SK-N-SH (cell line): ENCODE data around the gene TROAP. TPM values are rescaled to one million over a fixed set of nuclear protein-coding genes. Genes with fewer than 3 reads are reported as not detected.

Source experiments
- CTCF ChIA-PET: fragments of 300-600, 350-600 bp; formaldehyde crosslinking; extraction: SDS; loops from one replicate; lab custom pipeline; 2021; lab: Yijun Ruan, JAX
- POLR2A ChIA-PET: fragments of 350-600 bp; sonication (Branson Sonifier 250); formaldehyde crosslinking; extraction: SDS; loops from one replicate; lab custom pipeline; 2020; ENCODE audit warnings: antibody characterized with exemption, inconsistent platforms; lab: Yijun Ruan, JAX
- DNase-seq: peaks from one replicate; pipeline ENCODE4 v3.0.0; 2012
- H2AFZ ChIP-seq: fragments of 200-600 bp; sonication (generic); 2 replicates; pipeline ENCODE4 v1.8.1; 2016; ENCODE audit warnings: antibody characterized with exemption, mild to moderate bottlenecking, low read depth
- H3F3A ChIP-seq: fragments of 200-600 bp; sonication (generic); replicated peaks from 2 replicates; pipeline ENCODE3; 2016; ENCODE audit warnings: antibody characterized with exemption, mild to moderate bottlenecking; ENCODE audit not compliant: insufficient read depth
- H3K27ac ChIP-seq, 2 experiments: fragments of 200-500 bp in 1 of 2; fragments of 200-600 bp in 1 of 2; sonication (Bioruptor generic) in 1 of 2; sonication (generic), shearing (Covaris generic) in 1 of 2; 2 replicates each; pipeline versions ENCODE4 v1.5.1 to v1.6.1; 2014 to 2016; ENCODE audit warnings: low read depth in 2 of 2, inconsistent platforms in 1 of 2, low read length in 1 of 2, mild to moderate bottlenecking in 1 of 2, mixed read lengths in 1 of 2
- H3K27me3 ChIP-seq: fragments of 200-600 bp; sonication (generic), shearing (Covaris generic); 2 replicates; pipeline ENCODE4 v1.6.1; 2016; ENCODE audit warnings: mixed run types; ENCODE audit not compliant: insufficient read depth
- H3K36me3 ChIP-seq, 2 experiments: fragments of 200-500 bp in 1 of 2; fragments of 200-600 bp in 1 of 2; sonication (Bioruptor generic) in 1 of 2; sonication (generic) in 1 of 2; replicated peaks in 1 of 2; 2 replicates each; pipeline versions ENCODE3 to v1.5.1; 2014 to 2016; ENCODE audit warnings: low read length in 1 of 2, mild to moderate bottlenecking in 1 of 2; ENCODE audit not compliant: insufficient read depth in 2 of 2, control insufficient read depth in 1 of 2
- H3K4me1 ChIP-seq, 2 experiments: fragments of 200-500 bp in 1 of 2; fragments of 200-600 bp in 1 of 2; sonication (Bioruptor generic) in 1 of 2; sonication (generic), shearing (Covaris generic) in 1 of 2; 2 replicates each; pipeline versions ENCODE4 v1.5.1 to v1.6.1; 2014 to 2016; ENCODE audit warnings: low read depth in 1 of 2, low read length in 1 of 2, mixed run types in 1 of 2; ENCODE audit not compliant: insufficient read depth in 2 of 2, control insufficient read depth in 1 of 2
- H3K4me2 ChIP-seq: fragments of 200-600 bp; sonication (generic), shearing (Covaris generic); 2 replicates; pipeline ENCODE4 v1.6.1; 2017; ENCODE audit warnings: mixed run types
- H3K4me3 ChIP-seq, 2 experiments: fragments of 200-500 bp in 1 of 2; fragments of 200-600 bp in 1 of 2; sonication (Bioruptor generic) in 1 of 2; sonication (generic), shearing (Covaris generic) in 1 of 2; 2 replicates each; pipeline versions ENCODE4 v1.5.1 to v1.8.1; 2014 to 2016; ENCODE audit warnings: low read depth in 2 of 2, inconsistent platforms in 1 of 2, low read length in 1 of 2, mild to moderate bottlenecking in 1 of 2, mixed read lengths in 1 of 2, moderate library complexity in 1 of 2
- H3K79me2 ChIP-seq: fragments of 200-600 bp; sonication (generic); 2 replicates; pipeline ENCODE4 v1.8.1; 2017; ENCODE audit warnings: mild to moderate bottlenecking; ENCODE audit not compliant: insufficient read depth
- H3K9ac ChIP-seq: fragments of 200-600 bp; sonication (generic); 2 replicates; pipeline ENCODE4 v1.6.1; 2017; ENCODE audit warnings: mixed run types
- H3K9me2 ChIP-seq: fragments of 200-600 bp; sonication (generic); 2 replicates; pipeline ENCODE4 v1.6.1; 2017; ENCODE audit warnings: mixed run types
- H3K9me3 ChIP-seq: fragments of 200-600 bp; sonication (generic); 2 replicates; pipeline ENCODE4 v1.6.1; 2017; ENCODE audit warnings: mixed run types, mild to moderate bottlenecking, moderate library complexity
- H4K20me1 ChIP-seq: fragments of 200-600 bp; sonication (generic); 2 replicates; pipeline ENCODE4 v1.6.1; 2017; ENCODE audit warnings: mild to moderate bottlenecking, mixed run types; ENCODE audit not compliant: insufficient read depth
- EZH2phosphoT487 ChIP-seq: fragments of 200-600 bp; sonication (generic); IDR thresholded peaks from 2 replicates; pipeline ENCODE4 v1.6.1; 2017; ENCODE audit warnings: low read depth, mixed run types, mild to moderate bottlenecking, antibody characterized with exemption, moderate library complexity, borderline replicate concordance
- GATA2 ChIP-seq: sonication (generic); formaldehyde crosslinking; IDR thresholded peaks from 2 replicates; pipeline ENCODE4 v1.5.0; 2020; ENCODE audit warnings: mild to moderate bottlenecking, missing genetic modification reagents
- MEF2A ChIP-seq: IDR thresholded peaks from 2 replicates; pipeline ENCODE4 v1.4.0; 2012; ENCODE audit warnings: low read depth, borderline replicate concordance
- MXI1 ChIP-seq: IDR thresholded peaks from 2 replicates; pipeline ENCODE4 v1.6.1; 2012; ENCODE audit warnings: mild to moderate bottlenecking, low read depth, low read length, improper control_type of control experiment
- POLR2AphosphoS5 ChIP-seq: IDR thresholded peaks from 2 replicates; pipeline ENCODE4 v1.6.1; 2012; ENCODE audit warnings: low read depth, low read length
- RAD21 ChIP-seq: IDR thresholded peaks from 2 replicates; pipeline ENCODE4 v1.6.1; 2012; ENCODE audit warnings: mild to moderate bottlenecking, low read length
- RCOR1 ChIP-seq: fragments of 150-350 bp; IDR thresholded peaks from 2 replicates; pipeline ENCODE4 v1.6.1; 2017; ENCODE audit warnings: antibody characterized with exemption, low read length
- RXRA ChIP-seq: IDR thresholded peaks from 2 replicates; pipeline ENCODE4 v1.4.0; 2012; ENCODE audit warnings: low read depth, mild to moderate bottlenecking, borderline replicate concordance
- SMC3 ChIP-seq: IDR thresholded peaks from 2 replicates; pipeline ENCODE4 v1.6.1; 2012; ENCODE audit warnings: low read depth, low read length, improper control_type of control experiment
- TAF1 ChIP-seq: IDR thresholded peaks from 2 replicates; pipeline ENCODE4 v1.6.1; 2012; ENCODE audit warnings: low read depth, mild to moderate bottlenecking, low read length, moderate library complexity, borderline replicate concordance
- TCF12 ChIP-seq: IDR thresholded peaks from 2 replicates; pipeline ENCODE4 v1.4.0; 2012
- TEAD4 ChIP-seq: IDR thresholded peaks from 2 replicates; pipeline ENCODE4 v1.4.0; 2012; ENCODE audit warnings: mild to moderate bottlenecking, borderline replicate concordance; ENCODE audit not compliant: insufficient read depth
- WGBS: methylation state at CpG from one replicate; pipeline ENCODE4 v1.1.6; 2017; ENCODE audit warnings: low lambda C conversion rate; 5-methylcytosine and 5-hydroxymethylcytosine counted together
- polyA plus RNA-seq, 3 experiments: library from polyadenylated mRNA; depleted of rRNA; stranded (reverse); fragments of >200 nt; gene quantifications; 2 replicates each; pipeline ENCODE4 v1.2.3, GENCODE V29; 2012
- TF ChIP-seq, protein P1 (sequence below): IDR thresholded peaks from 2 replicates; pipeline ENCODE4 v1.4.0; 2012; ENCODE audit warnings: low read depth, borderline replicate concordance
- TF ChIP-seq, protein P2 (sequence below): IDR thresholded peaks from 2 replicates; pipeline ENCODE4 v1.4.0; 2012; ENCODE audit warnings: low read depth, borderline replicate concordance
- TF ChIP-seq, protein P3 (sequence below): IDR thresholded peaks from 2 replicates; pipeline ENCODE4 v1.6.1; 2012; ENCODE audit warnings: mild to moderate bottlenecking, low read depth, low read length, moderate library complexity

Gene TROAP
- polyA plus RNA-seq, 1 of the 3 experiments (the other 2 are of a cell fraction), result 26.2 TPM

DNA sequence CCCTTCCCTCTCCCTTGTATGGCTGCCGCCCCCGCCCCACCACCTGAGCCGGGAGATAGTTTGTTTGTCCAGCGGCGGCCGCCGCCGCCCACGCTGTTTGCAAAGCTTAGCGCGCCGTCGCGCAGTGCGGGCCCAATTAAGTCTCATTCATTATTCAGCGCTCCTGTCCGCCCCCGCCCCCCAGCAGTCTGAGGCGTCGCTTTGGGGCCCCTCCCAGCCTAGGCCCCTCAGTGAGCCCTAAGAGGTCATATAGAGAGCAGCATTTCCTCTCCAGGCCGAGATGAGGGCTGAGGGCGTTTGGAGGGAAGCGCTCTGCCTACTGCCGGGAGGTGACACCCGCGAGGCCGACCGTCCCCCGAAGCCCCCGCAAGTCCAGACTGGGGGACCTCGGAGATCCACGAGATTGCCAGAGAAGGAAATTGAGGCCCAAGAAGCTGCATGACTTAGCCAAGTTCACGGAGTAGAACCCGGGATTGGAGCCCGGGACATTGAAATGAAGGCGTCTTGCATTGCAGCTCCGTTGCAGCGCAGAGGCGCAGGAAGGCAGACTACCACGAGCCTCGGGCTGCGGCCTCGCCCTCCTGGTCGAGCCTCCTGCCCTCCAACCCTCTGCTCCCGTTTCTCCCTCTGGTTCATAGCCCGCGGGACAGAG lies 23.7 kb downstream of the TROAP start, which contains the start of gene DNAJC22:
TSS of gene DNAJC22 (plus strand) at position 230 of the 652 bp plus-strand sequence. CDS start 1,985 bp downstream, outside the sequence.
- POLR2A ChIA-PET, result interaction anchor here (0.9 to 1.5 kb wide), 4 partner anchors 10 to 216 kb away, joined by 3 to 7 read pairs (median 3); partner anchors contain the start of genes C1QL4 and TUBA1B
- TF ChIP-seq SMC3 (no peak), RCOR1 (no peak), TAF1 (no peak), MXI1 (no peak), TCF12 (no peak), TEAD4 (no peak), POLR2AphosphoS5 (no peak), GATA2 (no peak), EZH2phosphoT487 (no peak), MEF2A (no peak), RAD21 (no peak), RXRA (no peak)
- TF ChIP-seq, protein P1, sequence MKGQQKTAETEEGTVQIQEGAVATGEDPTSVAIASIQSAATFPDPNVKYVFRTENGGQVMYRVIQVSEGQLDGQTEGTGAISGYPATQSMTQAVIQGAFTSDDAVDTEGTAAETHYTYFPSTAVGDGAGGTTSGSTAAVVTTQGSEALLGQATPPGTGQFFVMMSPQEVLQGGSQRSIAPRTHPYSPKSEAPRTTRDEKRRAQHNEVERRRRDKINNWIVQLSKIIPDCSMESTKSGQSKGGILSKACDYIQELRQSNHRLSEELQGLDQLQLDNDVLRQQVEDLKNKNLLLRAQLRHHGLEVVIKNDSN, result no peak
- TF ChIP-seq, protein P2, sequence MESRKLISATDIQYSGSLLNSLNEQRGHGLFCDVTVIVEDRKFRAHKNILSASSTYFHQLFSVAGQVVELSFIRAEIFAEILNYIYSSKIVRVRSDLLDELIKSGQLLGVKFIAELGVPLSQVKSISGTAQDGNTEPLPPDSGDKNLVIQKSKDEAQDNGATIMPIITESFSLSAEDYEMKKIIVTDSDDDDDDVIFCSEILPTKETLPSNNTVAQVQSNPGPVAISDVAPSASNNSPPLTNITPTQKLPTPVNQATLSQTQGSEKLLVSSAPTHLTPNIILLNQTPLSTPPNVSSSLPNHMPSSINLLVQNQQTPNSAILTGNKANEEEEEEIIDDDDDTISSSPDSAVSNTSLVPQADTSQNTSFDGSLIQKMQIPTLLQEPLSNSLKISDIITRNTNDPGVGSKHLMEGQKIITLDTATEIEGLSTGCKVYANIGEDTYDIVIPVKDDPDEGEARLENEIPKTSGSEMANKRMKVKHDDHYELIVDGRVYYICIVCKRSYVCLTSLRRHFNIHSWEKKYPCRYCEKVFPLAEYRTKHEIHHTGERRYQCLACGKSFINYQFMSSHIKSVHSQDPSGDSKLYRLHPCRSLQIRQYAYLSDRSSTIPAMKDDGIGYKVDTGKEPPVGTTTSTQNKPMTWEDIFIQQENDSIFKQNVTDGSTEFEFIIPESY, result no peak
- TF ChIP-seq, protein P3, sequence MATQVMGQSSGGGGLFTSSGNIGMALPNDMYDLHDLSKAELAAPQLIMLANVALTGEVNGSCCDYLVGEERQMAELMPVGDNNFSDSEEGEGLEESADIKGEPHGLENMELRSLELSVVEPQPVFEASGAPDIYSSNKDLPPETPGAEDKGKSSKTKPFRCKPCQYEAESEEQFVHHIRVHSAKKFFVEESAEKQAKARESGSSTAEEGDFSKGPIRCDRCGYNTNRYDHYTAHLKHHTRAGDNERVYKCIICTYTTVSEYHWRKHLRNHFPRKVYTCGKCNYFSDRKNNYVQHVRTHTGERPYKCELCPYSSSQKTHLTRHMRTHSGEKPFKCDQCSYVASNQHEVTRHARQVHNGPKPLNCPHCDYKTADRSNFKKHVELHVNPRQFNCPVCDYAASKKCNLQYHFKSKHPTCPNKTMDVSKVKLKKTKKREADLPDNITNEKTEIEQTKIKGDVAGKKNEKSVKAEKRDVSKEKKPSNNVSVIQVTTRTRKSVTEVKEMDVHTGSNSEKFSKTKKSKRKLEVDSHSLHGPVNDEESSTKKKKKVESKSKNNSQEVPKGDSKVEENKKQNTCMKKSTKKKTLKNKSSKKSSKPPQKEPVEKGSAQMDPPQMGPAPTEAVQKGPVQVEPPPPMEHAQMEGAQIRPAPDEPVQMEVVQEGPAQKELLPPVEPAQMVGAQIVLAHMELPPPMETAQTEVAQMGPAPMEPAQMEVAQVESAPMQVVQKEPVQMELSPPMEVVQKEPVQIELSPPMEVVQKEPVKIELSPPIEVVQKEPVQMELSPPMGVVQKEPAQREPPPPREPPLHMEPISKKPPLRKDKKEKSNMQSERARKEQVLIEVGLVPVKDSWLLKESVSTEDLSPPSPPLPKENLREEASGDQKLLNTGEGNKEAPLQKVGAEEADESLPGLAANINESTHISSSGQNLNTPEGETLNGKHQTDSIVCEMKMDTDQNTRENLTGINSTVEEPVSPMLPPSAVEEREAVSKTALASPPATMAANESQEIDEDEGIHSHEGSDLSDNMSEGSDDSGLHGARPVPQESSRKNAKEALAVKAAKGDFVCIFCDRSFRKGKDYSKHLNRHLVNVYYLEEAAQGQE, result no peak
- TF ChIP-seq, all 33 proteins: peak for 0
- CTCF ChIA-PET, result interaction anchor here (0.6 to 10.6 kb wide), 58 partner anchors 10 to 1475 kb away, joined by 3 to 256 read pairs (median 5); partner anchors contain the start of genes C1QL4, KCNH3, MCRS1 and PRPF40B
- H3K4me2 ChIP-seq, result peak within 1 kb of the TSS; percentile 58
- no peaks in the 10 kb centered on the region for H3K79me2 ChIP-seq
- no peak for DNase-seq
- 18% methylated on average over 31 of the region's 47 CpGs for WGBS
- no peaks in the 10 kb centered on the region for H4K20me1 ChIP-seq
- peaks cover 15 to 38% of the 10 kb centered on the region in 2 experiments; a peak in 2 of 4 replicates for H3K4me1 ChIP-seq
- H3K27me3 ChIP-seq, result peaks cover 5% of the 10 kb centered on the region; the same call in 1 of the 2 replicates
- H3K36me3 ChIP-seq, result no peaks in the 10 kb centered on the region
- no peak within 1 kb of the TSS for H3K9ac ChIP-seq
- H3K9me2 ChIP-seq, result no peaks in the 10 kb centered on the region
- H3K27ac ChIP-seq, result no peak within 1 kb of the TSS
- no peaks in the 10 kb centered on the region for H3K9me3 ChIP-seq
- H3F3A ChIP-seq, result peaks cover 8% of the 10 kb centered on the region
- peak within 1 kb of the TSS; percentile 27 to 54 for H3K4me3 ChIP-seq
- peak within 1 kb of the TSS; percentile 71; the same call in 1 of the 2 replicates for H2AFZ ChIP-seq
